Neural cell (in vitro differentiated cells): ENCODE data around the gene C12orf42.

ENCODE experiments used
- CTCF ChIP-seq: fragments of 450-650 bp; IDR thresholded peaks from 2 replicates; pipeline ENCODE4 v1.5.1; 2014; ENCODE audit warnings: antibody characterized with exemption, mild to moderate bottlenecking, moderate library complexity; ENCODE audit not compliant: poor library complexity, severe bottlenecking
- EZH2 ChIP-seq: fragments of 200-600, 300-800 bp; shearing (Covaris generic), sonication (generic); IDR thresholded peaks from 2 replicates; pipeline ENCODE4 v1.6.1; 2014; ENCODE audit warnings: antibody characterized with exemption, low read length, borderline replicate concordance, mild to moderate bottlenecking; ENCODE audit not compliant: insufficient read depth, poor library complexity, severe bottlenecking
- MXI1 ChIP-seq: fragments of 450-650 bp; conservative IDR thresholded peaks from 2 replicates; pipeline ENCODE4 v1.6.1; 2014; ENCODE audit warnings: antibody characterized with exemption, mild to moderate bottlenecking; ENCODE audit not compliant: poor library complexity, severe bottlenecking
- POLR2AphosphoS5 ChIP-seq: IDR thresholded peaks from 2 replicates; pipeline ENCODE4 v1.6.1; 2012
- RAD21 ChIP-seq: fragments of 450-650 bp; conservative IDR thresholded peaks from 2 replicates; pipeline ENCODE4 v1.6.1; 2014; ENCODE audit warnings: antibody characterized with exemption, mild to moderate bottlenecking, moderate library complexity
- SMC3 ChIP-seq: fragments of 450-650 bp; conservative IDR thresholded peaks from 2 replicates; pipeline ENCODE4 v1.6.1; 2014; ENCODE audit warnings: antibody characterized with exemption, mild to moderate bottlenecking, moderate library complexity; ENCODE audit not compliant: poor library complexity
- TAF1 ChIP-seq: IDR thresholded peaks from 2 replicates; pipeline ENCODE4 v1.6.1; 2012; ENCODE audit warnings: low read depth

DNA sequence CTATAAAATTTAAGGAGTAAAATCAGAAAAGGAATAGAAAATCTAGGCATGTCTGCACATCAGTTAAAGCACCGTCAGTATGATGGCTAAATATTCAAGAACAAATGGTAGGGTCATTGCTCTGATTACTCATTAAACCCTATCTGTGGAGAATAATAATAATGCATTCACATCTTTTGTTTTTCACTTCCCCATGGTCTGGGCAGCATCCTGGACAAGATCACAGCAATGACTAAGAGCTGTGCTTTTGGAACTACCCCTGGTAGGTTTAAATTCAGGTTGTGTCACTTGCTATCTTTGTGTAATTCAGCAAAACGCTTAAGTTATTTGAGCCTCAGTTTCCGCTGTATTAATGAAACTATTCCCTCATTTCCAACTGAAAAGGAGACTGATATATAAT lies 33.1 kb downstream of the C12orf42 start:
- TF ChIP-seq TAF1 (no peak), CTCF (no peak), EZH2 (no peak), RAD21 (no peak), MXI1 (no peak), SMC3 (no peak), POLR2AphosphoS5 (no peak)
